Nucleus accumbens (tissue), 56 donors: Measurements from ENCODE around the gene CCP110.

Source experiments
- DNase-seq, 56 donors: peaks; one replicate each; lab custom pipeline; 2025; lab: John Stamatoyannopoulos, UW

The CCP110 gene

DNA sequence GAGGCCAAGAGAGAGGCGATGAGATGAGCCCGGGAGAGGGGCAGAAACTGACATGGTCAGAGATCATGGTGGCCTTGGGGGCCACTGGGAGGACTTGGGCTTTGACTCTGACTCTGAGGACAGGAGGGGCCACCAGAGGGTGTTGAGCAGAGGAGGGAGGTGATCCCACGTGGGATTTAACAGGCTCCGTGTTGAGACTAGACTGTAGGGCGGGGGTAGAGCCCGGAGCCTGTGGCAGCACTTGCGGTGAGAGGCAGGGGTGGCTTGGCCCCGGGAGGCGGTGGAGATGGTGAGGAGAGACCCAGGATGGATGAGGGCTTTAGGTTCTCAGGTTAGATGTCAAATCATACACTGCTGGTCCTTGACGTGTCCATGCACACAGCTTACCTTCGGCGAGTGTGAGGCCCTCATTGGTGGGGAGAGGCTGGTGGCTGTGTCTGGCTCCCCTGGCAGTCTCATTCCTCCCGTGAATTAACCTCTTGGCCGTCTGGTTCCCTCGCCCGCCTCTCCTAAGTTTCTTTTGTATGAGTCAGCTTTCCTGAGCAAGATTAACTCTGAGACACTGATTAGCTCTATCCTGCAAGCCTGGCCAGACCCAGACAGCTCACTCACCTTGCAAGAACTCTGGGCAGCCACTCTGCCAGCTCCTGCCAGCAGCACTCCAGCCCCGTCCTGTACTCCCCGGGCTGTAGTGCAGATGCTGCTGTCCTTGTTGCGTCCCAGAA is 71.5 kb downstream of the CCP110 start:
- no peak for DNase-seq

DNA sequence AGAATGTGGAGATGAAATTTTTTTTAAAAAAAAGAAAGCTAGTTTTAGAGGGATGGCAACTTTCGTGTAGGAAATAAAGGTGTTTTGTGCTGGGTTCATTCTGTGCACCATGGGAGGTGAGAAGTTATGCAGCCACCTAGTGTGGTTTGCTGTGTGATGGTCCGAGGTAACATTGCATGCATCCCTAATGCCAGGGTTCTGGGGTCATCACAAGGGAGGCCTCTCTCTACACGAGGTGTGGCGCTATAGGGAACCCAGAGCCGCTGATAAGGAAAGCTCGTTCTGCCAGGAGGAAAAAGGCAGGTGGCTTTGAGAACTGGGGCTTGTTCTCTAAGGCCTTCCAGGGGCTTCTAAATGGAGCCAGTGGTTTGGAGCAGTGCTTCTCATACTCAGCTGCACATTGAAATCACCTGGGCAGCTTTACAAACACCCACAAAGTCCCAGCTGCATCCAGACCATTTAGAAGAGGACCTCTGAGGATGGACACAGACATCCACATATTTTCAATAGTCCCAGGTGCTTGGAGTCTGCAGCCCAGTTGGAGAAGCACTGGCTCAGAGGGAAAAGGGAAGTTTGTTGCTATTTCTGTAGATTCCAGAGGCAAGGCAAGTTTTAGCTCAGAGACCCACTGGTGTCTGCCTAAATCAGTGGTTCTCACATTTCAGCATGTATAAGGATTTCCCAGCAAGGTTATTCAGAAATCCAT is 75.2 kb downstream of the CCP110 start:
- DNase-seq = no peak

GRCh38 chr16:19599968-19600716 is 76.4 kb downstream of the CCP110 start:
- no peak for DNase-seq

DNA sequence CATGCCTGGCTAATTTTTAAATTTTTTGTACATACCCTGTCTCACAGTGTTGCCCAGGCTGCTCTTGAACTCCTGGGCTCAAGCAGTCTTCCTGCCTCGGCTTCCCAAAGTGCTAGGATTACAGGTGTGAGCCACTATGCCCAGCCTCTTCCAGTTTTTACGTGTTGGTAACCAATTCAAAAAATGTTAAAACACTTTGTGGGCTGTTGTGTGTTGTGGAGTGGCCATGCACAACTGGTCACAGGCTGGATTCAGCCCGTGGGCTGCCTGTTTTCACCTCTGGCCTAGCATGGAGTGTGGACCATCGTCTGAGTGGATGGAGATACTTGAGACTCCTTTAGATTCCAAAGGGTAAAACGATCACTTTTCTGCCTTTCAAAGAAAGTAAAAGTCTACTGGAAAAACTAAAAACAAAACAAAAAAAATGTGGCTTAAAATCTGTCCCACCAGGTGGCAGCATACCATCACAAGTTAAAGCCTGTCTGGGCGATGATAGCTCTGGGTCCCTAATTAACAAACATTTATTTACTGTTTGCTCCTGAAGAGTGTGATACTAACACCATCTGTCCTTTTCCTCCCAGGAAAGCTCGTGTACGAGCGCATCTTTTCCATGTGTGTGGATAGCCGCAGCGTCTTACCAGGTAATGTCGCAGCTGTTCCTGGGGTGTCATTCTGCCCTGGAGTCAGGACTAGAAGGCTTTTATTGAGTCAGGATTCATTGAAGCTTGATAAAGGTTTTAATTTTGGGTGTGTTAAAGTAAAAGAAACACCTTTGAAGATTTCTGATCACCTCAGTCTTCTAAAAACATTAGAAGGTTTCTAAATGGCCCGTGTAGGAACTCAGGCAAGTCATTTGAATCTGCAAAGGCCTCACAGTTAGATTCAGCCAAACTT is 77.6 kb downstream of the CCP110 start:
- DNase-seq = peak in 35 of 56 donors; percentile 7 to 69 (median 33)
